LNCaP clone FGC (cell line): ENCODE measurements around the gene SAT1.

Source experiments
- DNase-seq: peaks from one replicate; pipeline ENCODE4 v3.0.0-alpha.2; 2011; ENCODE audit warnings: low read depth
- H3K4me3 ChIP-seq: 2 replicates; pipeline ENCODE4 v1.5.1; 2011; ENCODE audit warnings: mild to moderate bottlenecking, low read depth, low read length, control low read depth
- CTCF ChIP-seq: IDR thresholded peaks from 2 replicates; pipeline ENCODE4 v1.5.1; 2012; ENCODE audit warnings: mild to moderate bottlenecking; ENCODE audit not compliant: control insufficient read depth, insufficient read depth; ENCODE audit errors: extremely low read depth

SAT1 gene

GRCh38 chrX:23826216-23826615 is 43.2 kb downstream of the SAT1 start:
- no peak for TF ChIP-seq CTCF
- DNase-seq: no peak
- H3K4me3 ChIP-seq: no peak overlapping the region

GRCh38 chrX:23826653-23827052 is 43.7 kb downstream of the SAT1 start:
- no peak overlapping the region for H3K4me3 ChIP-seq
- TF ChIP-seq CTCF: no peak
- DNase-seq: no peak

GRCh38 chrX:23828881-23829280 is 45.9 kb downstream of the SAT1 start:
- DNase-seq: no peak
- no peak for TF ChIP-seq CTCF
- no peak overlapping the region for H3K4me3 ChIP-seq

- H3K4me3 ChIP-seq: no peak overlapping the region
- TF ChIP-seq CTCF: no peak
- no peak for DNase-seq
Measured at GRCh38 chrX:23832721-23833120, 49.7 kb downstream of the SAT1 start.
